Bone marrow (tissue), 2 donors: ENCODE measurements around the gene ARHGEF2.

Experiments
- DNase-seq, 2 donors: peaks; one replicate each; lab custom pipeline; 2025; lab: John Stamatoyannopoulos, UW

Gene ARHGEF2

GRCh38 chr1:155971910-155972809, 6.2 kb downstream of the ARHGEF2 start:
- no peak for DNase-seq

GRCh38 chr1:155970531-155971167, 7.7 kb downstream of the ARHGEF2 start:
- peak; percentile 59 to 96 for DNase-seq

GRCh38 chr1:155969377-155969791, 9.0 kb downstream of the ARHGEF2 start:
- no peak for DNase-seq

- no peak for DNase-seq
Measured at GRCh38 chr1:155968670-155969069, 9.7 kb downstream of the ARHGEF2 start.

GRCh38 chr1:155968051-155968400, 10.3 kb downstream of the ARHGEF2 start:
- no peak for DNase-seq

- DNase-seq = peak in 1 of 2 donors; percentile 64
Measured at GRCh38 chr1:155967341-155968050, 10.9 kb downstream of the ARHGEF2 start.

GRCh38 chr1:155966750-155967149, 11.6 kb downstream of the ARHGEF2 start:
- DNase-seq = no peak

- no peak for DNase-seq
Measured at GRCh38 chr1:155966135-155966534, 12.2 kb downstream of the ARHGEF2 start.

- no peak for DNase-seq
Measured at GRCh38 chr1:155964193-155964592, 14.2 kb downstream of the ARHGEF2 start.

- no peak for DNase-seq
Measured at GRCh38 chr1:155962599-155963211, 15.6 kb downstream of the ARHGEF2 start.

GRCh38 chr1:155961937-155962336, 16.4 kb downstream of the ARHGEF2 start:
- DNase-seq = peak; percentile 34 to 41

GRCh38 chr1:155960081-155960745, 18.1 kb downstream of the ARHGEF2 start:
- no peak for DNase-seq

- DNase-seq = no peak
Measured at GRCh38 chr1:155957411-155957915, 20.9 kb downstream of the ARHGEF2 start.

- DNase-seq = no peak
Measured at GRCh38 chr1:155954645-155955044, 23.7 kb downstream of the ARHGEF2 start.

GRCh38 chr1:155952505-155952890, 25.8 kb downstream of the ARHGEF2 start:
- no peak for DNase-seq

- no peak for DNase-seq
Measured at GRCh38 chr1:155951753-155952504, 26.4 kb downstream of the ARHGEF2 start.

- DNase-seq = no peak
Measured at GRCh38 chr1:155950829-155951228, 27.5 kb downstream of the ARHGEF2 start.

- DNase-seq = no peak
Measured at GRCh38 chr1:155947741-155948140, 30.6 kb downstream of the ARHGEF2 start.

- DNase-seq = no peak
Measured at GRCh38 chr1:155947292-155947691, 31.1 kb downstream of the ARHGEF2 start.

- DNase-seq = no peak
Measured at GRCh38 chr1:155946633-155947219, 31.6 kb downstream of the ARHGEF2 start.
